Kidney epithelial cell (primary cell): Measurements from ENCODE around the gene GPC1. TPM values are rescaled to one million over a fixed set of nuclear protein-coding genes. Genes with fewer than 3 reads are reported as not detected.

Experiments used
- DNase-seq: peaks from one replicate; pipeline ENCODE4 v3.0.0-alpha.2; 2010; ENCODE audit warnings: low read depth
- H3K27me3 ChIP-seq: 2 replicates; pipeline ENCODE4 v1.6.0; 2011; ENCODE audit warnings: low read length; ENCODE audit not compliant: control insufficient read depth, insufficient read depth
- H3K36me3 ChIP-seq: 2 replicates; pipeline ENCODE4 v1.5.1; 2011; ENCODE audit warnings: low read length; ENCODE audit not compliant: control insufficient read depth, insufficient read depth
- H3K4me3 ChIP-seq: 2 replicates; pipeline ENCODE4 v1.5.1; 2011; ENCODE audit warnings: low read depth, mild to moderate bottlenecking, control low read depth, low read length
- total RNA-seq: library from RNA; depleted of rRNA; stranded (reverse); fragments of >200 nt; gene quantifications from 2 replicates; pipeline ENCODE4 v1.2.3, GENCODE V29; 2015
- TF ChIP-seq, protein P1 (sequence below): IDR thresholded peaks from 2 replicates; pipeline ENCODE4 v1.5.1; 2011; ENCODE audit warnings: mild to moderate bottlenecking, moderate library complexity, low read length, control low read depth, inconsistent platforms; ENCODE audit not compliant: insufficient read depth, poor library complexity, severe bottlenecking

The GPC1 gene
- total RNA-seq, 1 donor from 2014 or later, result 75.2 TPM

DNA sequence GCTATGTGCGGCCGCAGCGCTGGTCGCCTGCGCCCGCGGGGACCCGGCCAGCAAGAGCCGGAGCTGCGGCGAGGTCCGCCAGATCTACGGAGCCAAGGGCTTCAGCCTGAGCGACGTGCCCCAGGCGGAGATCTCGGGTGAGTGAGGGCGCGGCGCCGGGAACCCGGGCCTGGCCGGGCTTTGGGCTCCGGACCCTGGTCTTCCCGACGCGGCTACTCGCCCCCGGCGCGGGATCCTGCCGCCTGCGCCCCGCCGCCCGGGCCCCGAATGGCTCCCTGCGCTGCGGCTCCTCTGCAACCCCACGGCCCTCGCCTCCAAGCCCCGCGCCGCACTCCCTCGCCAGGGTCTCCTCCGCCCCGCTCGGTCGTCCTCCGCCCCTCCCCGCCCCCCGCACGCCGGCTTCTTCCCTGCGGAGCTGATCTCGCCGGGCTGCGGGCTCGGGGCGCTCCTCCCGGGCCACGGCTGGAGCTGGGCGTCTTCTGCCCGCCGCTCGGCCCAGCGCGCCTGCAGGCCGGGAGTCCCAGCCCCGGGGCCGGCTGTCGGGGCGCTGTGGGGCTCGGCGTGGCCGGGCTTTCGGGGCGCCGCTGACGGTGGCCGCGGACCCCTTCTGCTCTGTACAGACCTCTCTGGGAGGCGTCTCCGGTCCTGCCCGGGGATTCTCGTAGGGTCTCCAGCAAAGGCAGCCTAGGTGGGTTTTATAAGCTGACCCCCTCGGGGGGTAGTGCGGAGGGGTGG lies 652 bp downstream of the GPC1 start:
- H3K4me3 ChIP-seq, result peak overlapping the region; percentile 44
- no peak for DNase-seq
- TF ChIP-seq, protein P1, sequence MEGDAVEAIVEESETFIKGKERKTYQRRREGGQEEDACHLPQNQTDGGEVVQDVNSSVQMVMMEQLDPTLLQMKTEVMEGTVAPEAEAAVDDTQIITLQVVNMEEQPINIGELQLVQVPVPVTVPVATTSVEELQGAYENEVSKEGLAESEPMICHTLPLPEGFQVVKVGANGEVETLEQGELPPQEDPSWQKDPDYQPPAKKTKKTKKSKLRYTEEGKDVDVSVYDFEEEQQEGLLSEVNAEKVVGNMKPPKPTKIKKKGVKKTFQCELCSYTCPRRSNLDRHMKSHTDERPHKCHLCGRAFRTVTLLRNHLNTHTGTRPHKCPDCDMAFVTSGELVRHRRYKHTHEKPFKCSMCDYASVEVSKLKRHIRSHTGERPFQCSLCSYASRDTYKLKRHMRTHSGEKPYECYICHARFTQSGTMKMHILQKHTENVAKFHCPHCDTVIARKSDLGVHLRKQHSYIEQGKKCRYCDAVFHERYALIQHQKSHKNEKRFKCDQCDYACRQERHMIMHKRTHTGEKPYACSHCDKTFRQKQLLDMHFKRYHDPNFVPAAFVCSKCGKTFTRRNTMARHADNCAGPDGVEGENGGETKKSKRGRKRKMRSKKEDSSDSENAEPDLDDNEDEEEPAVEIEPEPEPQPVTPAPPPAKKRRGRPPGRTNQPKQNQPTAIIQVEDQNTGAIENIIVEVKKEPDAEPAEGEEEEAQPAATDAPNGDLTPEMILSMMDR, result no peak
- no peaks in the 10 kb centered on the region for H3K36me3 ChIP-seq
- peaks cover 2% of the 10 kb centered on the region for H3K27me3 ChIP-seq

DNA sequence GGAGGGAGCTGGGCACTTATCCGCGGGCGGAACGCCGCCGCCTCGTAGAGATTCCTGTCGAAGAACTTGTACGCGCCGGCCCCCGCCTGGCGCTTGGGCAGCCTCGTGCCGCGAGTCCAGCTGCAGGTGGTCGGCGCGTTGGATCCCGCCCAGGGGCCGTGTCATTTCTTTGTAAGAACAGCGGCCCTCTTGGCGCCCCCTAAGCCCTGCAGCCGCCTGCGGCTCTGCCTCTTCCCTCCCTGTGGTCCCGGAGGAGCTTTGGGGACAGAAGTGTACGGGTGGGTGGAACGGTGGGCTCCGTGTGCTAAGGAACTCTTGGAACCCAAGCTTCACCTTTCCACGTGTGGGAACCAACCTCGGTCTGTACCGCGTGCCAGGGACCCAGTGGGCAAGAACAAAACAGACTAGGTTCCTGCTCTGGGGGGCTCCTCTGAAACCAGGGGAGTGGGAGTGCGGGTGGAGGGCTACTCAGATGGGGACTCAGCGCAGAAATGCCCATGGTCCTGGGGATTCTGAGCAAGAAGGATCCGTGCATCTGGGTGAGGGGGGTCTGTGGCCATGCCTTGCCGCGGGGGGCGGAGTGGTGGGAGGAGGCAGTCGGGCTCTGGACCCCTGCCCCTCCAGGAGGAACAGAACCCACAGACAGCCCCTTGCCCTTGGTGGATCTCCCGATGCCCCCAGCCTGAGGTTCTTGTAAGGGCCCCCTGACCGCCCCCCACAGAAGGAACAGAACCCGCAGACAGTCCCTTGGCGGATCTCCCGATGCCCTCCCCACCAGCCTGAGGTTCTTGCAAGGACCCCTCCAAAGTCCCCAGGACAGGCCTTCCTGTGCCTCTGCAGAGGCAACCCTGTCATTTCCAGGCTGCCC lies 1.5 kb downstream of the GPC1 start:
- TF ChIP-seq, protein P1, result no peak
- DNase-seq, result no peak
- no peaks in the 10 kb centered on the region for H3K36me3 ChIP-seq
- peaks cover 2% of the 10 kb centered on the region for H3K27me3 ChIP-seq
- peak overlapping the region; percentile 44 for H3K4me3 ChIP-seq

DNA sequence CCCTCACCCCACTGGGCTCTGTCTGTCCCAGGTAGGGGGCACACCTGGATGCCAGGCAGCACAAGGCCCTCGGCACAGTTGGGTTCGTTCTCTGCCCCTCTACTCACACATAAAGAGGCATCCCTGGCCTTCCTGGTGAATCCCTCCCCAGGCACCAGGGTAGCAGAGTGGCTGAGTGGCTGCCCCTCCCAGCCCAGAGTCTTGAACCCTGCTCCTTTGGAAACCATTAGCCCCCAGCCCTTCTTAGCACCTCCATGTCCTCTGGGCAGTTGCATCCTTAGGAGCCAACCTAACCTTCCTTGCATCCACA lies 2.0 kb downstream of the GPC1 start:
- no peaks in the 10 kb centered on the region for H3K36me3 ChIP-seq
- TF ChIP-seq, protein P1, result no peak
- H3K4me3 ChIP-seq, result no peak overlapping the region
- H3K27me3 ChIP-seq, result peaks cover 2% of the 10 kb centered on the region
- no peak for DNase-seq

DNA sequence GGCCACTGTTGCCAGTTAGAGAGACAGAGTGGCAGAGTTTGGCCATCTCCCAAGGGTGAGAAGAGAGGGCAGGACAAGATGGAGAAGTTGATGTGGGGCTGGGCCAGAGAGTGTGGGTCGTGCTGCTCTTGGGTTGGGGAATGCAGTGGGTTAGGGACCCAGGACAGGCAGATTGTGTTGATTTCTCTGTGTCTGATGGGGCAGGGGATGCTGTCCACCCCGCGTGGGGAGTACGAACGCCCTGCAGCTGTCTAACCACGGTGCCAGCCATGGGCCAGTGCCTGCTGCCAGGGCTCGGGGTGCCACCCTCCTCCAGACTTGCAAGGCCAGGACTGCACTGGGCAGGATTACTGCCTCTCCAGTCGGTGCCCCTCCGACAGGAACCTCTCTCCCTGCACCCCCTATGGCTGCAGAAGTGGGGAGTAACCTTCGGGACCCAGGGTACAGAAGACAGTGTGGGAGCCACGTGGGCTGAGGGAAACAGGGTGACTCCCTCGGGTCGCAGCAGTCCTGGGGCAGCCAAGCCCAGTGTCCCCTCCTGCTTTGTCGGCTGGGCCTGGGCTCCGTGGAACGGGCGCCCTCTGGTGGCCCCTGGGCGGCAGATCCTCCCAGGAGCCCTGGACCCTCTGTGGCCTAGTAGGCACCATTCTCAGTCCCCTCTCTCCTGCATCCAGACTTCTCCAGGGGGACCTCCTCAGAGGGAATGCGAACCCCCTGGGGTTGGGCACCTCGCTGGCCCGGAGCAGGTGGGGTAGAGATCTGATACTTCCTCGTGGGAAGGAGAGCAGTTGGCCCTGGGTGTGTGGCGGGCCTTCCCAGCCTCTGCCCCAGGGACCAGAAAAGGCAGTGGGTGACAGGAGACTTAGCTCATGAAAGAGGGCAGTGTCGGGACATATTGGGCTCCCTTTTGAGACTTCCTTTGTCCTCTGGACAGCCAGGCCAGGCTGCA lies 2.7 kb downstream of the GPC1 start:
- DNase-seq, result no peak
- Histone ChIP-seq H3K27me3 (peaks cover 2% of the 10 kb centered on the region), H3K4me3 (no peak overlapping the region), H3K36me3 (no peaks in the 10 kb centered on the region)
- TF ChIP-seq, protein P1, result peak; percentile 97

DNA sequence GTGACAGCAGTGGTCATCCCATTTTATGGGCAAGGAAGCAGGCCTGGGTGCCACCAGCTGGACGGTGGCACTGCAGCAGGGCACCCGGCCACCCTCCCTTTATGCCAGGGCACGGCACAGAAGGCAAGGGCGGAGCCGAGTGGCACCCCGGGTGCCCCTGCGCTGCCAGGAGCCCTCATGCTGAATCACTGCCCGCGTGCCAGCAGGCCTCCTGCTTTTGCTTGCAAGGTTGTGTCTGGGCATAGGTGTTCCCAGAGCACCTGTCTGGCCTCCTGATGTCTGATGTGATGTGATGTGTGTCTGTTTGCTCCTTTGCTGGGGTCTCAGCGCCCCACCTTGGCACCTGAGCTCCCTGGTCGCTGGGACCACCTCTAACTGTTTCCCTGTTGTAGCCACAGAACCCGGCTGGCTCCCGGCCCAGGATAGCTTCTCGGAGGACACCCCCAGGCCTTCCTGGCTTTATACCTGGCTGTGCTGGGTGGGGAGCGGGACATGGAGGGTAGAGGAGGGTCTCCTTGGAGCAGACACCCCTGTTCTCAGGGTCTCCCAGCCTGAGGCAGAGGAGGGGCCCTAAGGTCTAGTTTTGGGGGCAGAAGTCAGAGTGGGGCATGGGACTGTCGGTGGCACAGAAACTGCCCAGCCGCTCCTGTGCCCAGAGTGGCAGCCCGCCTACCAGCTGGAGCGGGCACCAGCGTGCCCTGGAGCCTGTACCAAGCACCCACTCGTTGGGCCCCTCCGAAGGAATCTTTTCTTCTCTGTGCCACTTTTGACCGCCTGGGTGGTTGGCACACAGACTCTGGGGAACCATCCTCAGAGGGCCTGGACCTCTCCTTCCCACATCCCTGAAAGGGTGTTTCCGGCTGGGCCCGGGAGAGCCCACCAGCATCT lies 3.6 kb downstream of the GPC1 start:
- H3K27me3 ChIP-seq, result peaks cover 2% of the 10 kb centered on the region
- H3K4me3 ChIP-seq, result no peak overlapping the region
- TF ChIP-seq, protein P1, result no peak
- no peak for DNase-seq
- no peaks in the 10 kb centered on the region for H3K36me3 ChIP-seq
